Middle frontal gyrus (tissue), 1 donor: ENCODE measurements around the gene BRCA1.
"Not testable (repeated sequence)": the region's sequence is repeated elsewhere in the genome, so short reads cannot be mapped to it uniquely, and the experiment has no call there.

Experiments used
- DNase-seq: peaks from one replicate; pipeline ENCODE4 v3.0.0-alpha.2; 2015; ENCODE audit warnings: low spot score; ENCODE audit errors: extremely low spot score

The BRCA1 gene

DNA sequence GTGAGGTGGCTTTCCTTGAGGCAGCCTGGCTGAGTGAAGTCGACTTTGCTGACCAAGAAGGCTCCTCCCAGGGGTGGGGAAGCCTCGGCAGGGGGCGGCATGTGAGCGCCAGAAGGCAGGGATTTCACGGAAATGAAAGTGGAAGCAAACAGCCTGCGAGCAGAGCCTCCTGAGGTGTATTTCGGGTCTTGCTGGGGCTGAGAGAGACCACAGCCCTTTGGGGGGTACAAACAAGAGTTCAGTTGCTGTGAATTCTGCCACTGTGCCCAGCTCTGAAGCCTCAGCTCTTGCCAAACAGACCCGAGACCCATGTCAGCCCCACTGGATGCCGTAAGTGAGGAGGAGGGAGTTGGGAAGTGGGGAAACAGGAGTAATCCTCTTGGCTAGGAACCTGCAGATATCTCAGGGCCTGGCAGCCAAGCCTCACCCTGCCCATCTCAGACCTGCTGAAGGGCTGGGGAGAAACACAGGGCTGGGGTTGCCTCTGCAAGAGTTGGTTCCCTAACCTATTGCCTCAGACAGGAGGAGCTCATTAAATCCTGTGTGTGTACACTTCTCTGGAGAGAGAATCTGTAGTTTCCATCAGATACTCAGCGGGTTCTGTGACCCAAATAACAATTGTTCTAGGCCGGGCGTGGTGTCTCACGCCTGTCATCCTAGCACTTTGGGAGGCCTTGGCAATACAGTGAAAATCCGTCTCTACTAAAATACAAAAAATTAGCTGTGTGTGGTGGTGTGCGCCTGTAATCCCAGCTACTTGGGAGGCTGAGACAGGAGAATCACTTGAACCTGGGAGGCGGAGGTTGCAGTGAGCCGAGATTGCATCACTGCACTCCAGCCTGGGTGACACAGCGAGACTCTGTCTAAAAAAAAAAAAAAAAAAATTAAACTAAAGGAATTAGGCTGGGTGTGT lies 118.3 kb downstream of the BRCA1 start, which contains the start of gene IFI35:
Gene IFI35, plus strand, starts transcription at position 146 of the 913 bp plus-strand sequence. Its CDS starts 164 bp downstream, at position 310.
- DNase-seq = no peak

DNA sequence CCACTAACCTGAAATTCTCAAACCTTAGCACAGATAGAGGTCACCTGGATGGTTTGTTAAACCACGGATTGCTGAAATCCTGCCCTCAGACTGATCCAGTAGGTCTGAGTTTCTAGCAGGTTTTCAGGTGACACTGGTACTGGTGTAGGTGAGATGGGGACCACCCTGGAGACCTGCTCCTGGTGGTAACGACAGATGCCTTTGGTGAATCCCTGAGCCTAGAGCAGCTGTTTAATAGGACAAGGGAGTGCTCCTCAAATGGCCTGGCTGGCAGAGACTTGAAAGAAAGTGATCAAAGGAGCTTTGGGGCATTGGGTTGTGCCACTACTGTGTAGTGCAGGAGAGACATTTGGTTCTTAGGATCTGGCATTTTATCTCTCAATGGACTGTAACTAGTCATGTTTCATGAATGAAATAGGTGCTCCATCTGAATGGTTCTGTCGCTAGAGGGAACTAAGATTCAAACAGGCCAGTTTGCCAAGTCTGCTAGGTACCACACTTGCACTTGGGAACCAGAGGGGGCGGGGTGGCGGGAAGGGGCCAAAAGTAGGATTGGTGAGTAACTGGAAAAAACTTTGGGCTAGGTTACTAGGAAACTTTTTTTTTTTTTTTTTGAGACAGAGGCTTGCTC lies 121.5 kb downstream of the BRCA1 start:
- DNase-seq = no peak

DNA sequence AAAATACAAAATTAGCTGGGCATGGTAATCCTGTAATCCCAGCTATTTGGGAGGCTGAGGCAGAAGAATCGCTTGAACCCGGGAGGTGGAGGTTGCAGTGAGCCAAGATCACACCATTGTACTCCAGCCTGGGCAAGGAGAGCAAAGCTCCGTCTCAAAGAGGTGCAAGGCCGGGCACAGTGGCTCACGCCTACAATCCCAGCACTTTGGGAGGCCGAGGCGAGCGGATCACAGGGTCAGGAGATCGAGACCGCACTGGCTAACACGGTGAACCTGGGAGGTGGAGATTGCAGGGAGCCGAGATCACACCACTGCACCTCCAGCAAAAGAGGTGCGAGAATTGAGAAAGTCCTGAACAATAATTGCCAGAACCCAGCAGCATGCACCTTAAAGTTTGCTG lies 124.3 kb downstream of the BRCA1 start:
- not testable (repeated sequence) for DNase-seq

DNA sequence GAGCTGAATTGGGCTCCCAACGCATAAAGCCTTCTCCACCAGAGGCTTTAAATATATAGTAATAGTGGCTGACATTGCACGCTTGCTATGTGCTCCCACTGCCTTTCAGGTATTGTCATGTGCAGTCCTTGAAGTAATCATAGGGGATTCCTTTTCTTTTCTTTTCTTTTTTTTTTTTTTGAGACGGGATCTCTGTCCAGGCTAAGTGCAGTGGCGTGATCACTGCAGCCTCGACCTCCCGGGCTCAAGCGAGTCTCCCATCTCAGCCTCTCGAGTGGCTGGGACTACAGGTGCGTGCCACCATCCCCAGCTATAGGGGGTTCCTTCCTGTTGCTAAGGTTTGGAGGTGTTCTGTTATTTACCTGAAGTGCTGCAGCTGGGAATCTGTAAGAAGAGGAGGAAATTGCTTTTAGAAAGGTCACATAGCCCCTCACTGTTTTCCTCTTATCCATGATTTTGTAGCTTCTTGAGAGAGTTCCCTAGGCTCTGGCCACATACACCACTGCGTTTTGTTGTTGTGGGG lies 126.1 kb downstream of the BRCA1 start:
- no peak for DNase-seq

DNA sequence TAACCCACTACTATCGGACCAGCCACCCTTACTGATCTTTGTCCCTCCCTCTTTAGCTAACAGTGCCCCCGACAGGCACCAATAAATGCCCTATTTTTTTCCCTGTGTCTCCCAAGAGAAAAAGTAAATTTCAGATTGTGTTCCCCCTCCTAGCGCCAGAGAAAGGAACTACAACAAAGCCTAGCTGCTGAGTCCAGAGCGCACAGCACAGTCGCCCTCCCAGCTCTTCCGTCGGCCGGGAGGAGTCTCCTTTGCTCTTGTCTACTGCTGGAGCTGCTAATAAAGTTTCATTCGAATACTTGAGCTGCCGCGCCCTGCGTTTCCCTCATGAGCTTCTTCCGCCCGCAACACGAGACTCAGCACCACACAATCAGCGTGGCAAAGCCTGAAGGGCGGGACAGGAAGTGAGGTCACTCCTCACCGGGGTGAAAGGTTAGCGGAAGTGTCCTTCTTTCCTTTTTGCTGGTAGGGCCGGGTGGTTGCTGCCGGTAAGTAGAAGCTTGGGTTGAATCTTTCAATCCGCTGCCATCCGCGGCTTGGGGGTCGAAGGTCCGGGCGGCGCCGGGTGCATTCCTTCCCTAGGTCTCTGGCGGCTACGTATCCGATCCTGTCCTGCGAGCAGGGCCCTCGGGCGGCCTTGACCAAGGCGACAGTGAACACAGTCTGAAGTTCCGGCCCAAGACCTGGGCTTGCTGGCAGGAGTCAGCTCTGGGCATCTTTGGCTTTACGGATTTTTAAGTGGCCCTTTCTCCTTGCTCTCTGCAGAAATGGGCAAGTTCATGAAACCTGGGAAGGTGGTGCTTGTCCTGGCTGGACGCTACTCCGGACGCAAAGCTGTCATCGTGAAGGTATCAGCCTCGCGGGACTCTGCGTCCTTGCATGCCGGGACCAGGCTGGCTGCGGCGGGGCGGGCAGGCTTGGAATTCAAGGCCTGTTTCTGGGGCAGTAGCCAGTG lies 126.9 kb downstream of the BRCA1 start, which contains the start of gene RPL27:
Gene RPL27, plus strand, starts transcription at position 436 of the 955 bp plus-strand sequence. Its CDS starts 332 bp downstream, at position 768.
- DNase-seq = peak; percentile 100

DNA sequence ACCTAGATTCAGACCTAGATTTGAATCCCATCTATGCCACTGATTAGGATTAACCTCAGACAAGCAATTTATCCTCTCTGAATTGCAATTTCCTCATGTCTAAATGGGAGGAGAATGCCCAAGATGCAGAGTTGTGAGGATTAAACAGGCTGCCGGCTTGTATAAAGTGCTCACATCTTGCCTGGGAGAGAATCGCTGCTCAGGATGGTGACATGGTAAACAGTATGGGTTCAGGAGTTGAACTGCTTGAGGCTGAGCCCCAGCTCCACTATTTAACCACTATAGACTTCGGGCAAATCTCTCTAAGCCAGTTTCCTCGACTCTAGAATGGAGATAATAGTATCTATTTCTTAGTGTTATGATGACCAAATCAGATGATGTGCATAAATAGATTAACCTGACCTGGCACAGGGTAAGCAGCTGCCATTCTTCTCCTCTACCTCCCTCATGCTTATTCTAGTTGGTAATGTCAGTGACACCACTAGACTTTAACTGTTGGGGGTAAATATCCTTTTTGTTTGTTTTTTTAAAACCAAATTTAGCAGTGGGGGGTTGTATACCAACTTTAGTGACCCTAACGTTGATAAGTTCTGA lies 127.7 kb downstream of the BRCA1 start:
- DNase-seq = no peak
